ENCODE measurements around the gene MATN4.
"Not testable (repeated sequence)": the region's sequence is repeated elsewhere in the genome, so short reads cannot be mapped to it uniquely, and the experiment has no call there.

The MATN4 gene, protein sequence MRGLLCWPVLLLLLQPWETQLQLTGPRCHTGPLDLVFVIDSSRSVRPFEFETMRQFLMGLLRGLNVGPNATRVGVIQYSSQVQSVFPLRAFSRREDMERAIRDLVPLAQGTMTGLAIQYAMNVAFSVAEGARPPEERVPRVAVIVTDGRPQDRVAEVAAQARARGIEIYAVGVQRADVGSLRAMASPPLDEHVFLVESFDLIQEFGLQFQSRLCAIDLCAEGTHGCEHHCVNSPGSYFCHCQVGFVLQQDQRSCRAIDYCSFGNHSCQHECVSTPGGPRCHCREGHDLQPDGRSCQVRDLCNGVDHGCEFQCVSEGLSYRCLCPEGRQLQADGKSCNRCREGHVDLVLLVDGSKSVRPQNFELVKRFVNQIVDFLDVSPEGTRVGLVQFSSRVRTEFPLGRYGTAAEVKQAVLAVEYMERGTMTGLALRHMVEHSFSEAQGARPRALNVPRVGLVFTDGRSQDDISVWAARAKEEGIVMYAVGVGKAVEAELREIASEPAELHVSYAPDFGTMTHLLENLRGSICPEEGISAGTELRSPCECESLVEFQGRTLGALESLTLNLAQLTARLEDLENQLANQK

DNA sequence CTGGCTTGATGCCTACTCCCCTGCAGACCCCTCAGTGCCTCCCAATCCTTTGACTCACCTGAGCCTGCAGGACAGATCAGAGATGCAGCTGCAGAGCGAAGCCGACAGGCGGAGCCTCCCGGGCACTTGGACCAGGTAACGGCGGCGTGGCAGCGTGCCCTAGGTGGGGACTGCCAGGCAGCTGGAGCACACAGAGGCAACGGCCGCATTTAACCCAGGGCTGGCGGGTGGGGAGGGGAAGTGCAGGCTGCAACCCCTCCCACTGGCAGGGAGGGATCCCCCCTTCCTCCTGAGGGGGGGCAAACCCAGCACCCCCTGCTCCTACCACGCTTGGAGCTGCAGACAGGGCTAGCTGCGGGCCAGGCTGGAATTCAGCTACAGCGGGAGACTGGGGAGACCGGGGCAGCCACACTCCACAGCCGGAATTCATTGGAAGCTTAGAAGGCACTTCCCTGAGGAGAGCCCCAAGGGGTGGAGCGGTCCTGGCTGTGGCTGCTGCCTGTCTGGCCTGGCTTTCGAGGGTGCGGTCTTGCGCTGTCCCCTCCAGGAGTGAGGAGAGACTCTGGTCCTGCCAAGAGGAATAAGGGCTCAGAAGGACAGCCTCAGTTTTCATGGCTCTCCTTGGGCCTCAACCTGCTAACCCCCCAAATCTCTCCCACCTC is at the start of gene MATN4:
Gene MATN4, minus strand, starts transcription at position 183 of the 662 bp plus-strand sequence. CDS start 2,717 bp downstream, outside the sequence.
- peak; percentile 20 for DNase-seq

DNA sequence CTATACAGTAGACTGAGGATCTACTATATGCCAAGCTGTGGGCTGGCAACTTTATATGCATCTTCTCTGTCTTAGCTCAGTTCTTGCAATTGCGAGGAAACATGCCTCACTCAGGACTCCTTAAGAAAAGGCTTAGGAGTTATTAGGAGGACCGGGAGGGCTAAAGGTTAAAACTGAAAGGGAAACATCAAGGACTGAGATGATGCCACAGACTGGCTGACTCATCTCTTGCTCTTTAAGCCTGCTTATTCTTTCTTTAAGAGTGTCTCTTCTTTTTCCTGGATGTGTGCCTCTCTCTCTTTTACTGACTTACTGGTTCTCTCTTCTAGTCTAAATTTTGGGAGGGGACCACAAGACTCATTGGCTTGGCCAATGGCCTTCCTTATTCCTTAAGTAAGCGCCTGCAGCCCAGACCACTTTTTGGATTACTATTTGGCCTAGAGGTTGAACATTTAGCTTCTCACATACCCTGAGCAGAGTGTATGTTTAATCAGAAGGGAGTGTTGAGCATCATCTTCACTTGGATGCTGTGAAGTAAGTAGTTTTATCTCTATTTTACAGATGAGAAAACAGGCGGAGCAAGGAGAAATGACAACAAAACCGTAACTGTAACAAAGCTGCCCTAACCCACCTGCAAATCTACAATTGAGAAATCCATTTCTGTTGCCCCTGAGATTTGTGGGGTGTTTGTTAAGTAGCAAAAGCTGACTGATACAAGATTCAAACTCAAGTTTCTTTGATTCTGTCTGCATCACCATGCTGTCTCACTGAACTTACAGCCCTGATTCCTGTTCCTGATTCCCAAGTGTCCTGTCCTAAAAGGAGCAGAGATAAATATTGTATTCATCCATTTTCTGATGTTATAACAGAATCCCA is 47.3 kb upstream of the MATN4 start:
- DNase-seq, result no peak

- DNase-seq, result no peak
Measured at GRCh38 chr20:45354423-45355208, 46.5 kb upstream of the MATN4 start.

DNA sequence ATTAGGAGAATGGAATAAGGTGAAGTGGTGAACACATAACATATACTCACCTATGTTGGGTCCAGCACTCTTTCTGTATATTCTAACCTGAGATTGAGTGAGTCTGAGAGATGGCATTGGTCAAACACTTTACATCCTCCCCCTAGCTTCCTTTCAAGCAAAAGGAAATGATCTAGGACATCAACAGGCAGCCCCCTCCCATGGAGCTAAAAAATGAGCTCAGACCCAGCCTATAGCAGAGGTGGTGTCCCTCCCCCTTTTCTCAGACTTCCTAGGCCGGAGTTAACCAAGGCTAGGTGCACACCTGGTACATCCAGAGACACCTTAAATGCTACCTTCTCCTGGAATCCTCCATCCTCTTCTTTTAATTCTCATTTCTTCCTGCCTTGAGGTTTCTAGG is 45.6 kb upstream of the MATN4 start:
- DNase-seq, result no peak

GRCh38 chr20:45352729-45353128 is 44.6 kb upstream of the MATN4 start:
- DNase-seq, result no peak

- DNase-seq, result not testable (repeated sequence)
Measured at GRCh38 chr20:45350795-45351194, 42.7 kb upstream of the MATN4 start.

- no peak for DNase-seq
Measured at GRCh38 chr20:45350217-45350616, 42.1 kb upstream of the MATN4 start.

DNA sequence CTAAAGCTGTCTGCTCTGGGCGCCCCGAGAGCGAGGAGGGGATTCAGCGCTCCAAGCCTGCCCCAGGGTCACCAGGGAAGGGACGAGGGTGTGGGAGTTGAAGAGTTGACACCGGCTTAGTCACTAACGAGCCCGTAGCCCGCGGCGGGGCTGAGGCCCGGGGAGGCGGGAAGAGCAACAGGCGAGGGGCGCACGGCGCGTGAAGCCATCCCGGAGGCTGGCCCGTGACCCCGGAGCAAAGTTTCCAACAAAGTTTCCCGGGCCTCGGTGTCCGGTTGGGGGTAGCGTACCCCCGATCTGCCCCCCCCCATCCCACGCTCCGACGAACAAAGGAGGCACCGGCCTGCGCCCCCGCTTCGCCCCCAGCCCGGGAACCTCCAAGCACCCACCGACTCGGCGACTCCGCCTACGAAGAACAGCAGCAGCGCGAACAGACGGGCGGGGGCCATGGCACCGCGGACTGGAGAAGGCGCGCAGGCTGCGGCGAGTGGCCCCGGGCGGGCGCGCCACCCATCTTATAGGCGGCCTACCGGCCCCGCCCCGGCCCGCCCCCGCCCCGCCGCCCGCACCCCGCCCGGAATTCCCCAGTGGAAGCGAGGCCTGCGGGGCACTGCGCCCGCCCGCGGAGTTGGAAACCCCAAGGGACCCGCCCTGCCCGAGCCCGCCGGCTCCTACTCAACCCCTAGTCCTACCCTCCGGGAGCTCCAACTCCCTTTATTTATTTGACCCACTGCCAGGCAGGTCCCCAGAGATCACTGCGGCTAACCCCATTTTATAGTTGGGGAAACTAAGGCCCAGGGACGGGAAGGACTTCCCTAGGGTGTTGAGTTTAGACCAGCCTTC is 40.1 kb upstream of the MATN4 start, which contains the start of gene SDC4:
Gene SDC4, minus strand, starts transcription at position 489 of the 843 bp plus-strand sequence. Its CDS starts 40 bp downstream, at position 449.
- peak; percentile 74 for DNase-seq

DNA sequence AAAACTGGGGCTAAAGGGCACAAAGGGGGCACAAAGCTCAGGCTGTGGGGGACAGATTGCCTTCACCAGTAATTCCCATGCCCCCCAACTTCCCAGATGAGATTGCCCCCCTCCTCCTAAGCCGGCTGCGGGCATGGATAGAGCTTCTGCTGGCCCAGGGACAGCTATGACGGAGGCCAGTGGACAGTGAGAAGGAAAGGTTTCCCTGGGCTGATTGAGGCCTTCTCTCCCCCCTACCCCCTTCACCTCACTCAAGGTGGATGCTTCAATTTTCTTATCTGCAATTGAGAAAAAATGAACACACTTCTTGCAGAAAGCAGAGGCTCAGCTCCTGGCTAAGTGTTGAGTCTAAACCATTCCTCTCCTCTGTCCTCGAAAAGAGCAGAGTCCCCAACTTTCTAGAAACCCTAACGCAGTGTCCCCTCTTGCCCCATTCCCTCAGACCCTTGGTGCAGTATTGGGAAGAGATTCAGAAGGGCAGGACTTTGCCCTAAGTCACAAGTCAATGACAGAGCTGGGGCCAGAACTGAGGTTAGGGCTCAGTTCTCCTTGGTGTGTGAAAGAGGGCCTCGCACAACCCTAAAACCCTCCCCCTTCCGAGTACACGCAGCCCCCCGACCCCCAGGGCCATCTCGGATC is 39.3 kb upstream of the MATN4 start:
- DNase-seq, result no peak

DNA sequence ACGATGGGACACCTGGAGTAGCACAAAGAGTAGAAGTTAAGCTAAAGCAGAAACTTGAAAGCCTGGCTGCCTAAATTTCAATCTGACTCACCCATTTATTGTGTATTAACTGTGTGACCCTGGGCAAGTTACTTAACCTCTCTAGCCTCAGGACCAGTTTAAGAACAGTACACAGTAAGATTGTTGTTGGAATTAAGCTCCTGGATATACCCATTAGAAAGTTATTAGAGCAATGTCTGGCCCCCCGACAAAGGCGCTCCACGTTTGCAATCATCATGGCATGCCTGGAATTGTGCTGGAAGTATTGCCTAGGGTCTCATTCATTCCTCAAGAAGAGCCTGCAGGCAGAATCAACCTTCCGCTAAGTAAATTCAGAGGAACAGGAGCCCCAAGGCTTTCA is 38.8 kb upstream of the MATN4 start:
- no peak for DNase-seq

DNA sequence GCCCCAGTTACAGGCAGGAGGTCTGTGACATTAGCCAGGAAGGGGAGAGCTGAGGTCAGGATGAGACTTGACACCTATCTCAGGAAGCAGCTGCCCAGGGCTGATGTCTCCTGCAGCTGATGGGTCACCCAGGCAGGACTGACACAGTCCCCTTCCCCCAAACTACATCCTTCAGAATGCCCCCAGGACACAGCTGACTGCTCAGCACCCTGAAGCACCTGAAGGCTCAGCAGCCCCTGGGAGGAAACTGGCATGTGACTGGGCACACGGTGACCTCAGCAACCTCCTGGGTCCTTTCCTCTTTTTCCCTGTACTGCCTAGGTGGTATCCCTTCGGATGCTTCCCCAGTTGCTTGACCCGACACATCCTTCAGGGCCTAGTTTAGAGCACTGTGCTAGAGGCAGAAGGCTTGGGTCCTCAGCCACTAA is 38.2 kb upstream of the MATN4 start:
- no peak for DNase-seq

DNA sequence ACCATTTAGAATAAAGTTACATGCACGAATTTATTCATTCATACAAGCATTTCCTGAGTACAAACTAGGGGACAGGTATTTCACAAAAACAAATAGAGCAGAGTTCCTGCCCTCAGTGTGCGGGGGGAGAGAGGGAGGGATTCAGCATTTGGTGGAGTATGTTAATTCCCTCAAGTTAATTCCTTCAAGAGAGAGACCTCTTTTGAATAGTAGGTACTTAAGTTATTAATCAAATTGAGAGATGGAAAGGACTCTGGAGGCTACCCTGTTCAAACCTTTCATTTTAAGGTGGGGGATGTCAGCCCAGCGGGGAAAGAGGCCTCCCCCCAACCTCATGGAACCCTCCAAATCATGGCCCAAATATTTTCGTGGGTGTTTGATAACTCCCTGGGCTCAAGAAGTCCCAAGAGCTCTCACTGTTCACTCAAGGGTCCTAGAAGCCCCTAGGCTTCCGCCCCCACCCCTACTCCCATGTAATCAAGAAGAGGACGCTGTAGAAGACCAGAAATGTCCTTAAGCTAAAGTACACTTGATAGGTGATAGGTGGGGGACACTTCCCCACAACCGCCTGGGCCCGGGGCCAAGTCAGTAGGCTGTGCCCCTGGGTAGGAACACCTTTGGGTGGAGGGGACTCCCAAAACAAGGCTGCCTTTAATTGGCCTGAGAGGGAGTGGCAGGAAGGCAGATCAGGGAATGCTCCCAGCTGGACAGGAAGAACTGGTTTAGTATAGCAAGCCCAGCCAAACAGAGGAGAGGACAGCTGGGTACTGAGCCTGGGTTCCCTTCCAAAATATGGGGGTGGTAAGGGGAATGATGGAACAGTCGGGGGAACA is 37.2 kb upstream of the MATN4 start:
- DNase-seq, result no peak

GRCh38 chr20:45344168-45344860 is 36.2 kb upstream of the MATN4 start:
- DNase-seq, result no peak

DNA sequence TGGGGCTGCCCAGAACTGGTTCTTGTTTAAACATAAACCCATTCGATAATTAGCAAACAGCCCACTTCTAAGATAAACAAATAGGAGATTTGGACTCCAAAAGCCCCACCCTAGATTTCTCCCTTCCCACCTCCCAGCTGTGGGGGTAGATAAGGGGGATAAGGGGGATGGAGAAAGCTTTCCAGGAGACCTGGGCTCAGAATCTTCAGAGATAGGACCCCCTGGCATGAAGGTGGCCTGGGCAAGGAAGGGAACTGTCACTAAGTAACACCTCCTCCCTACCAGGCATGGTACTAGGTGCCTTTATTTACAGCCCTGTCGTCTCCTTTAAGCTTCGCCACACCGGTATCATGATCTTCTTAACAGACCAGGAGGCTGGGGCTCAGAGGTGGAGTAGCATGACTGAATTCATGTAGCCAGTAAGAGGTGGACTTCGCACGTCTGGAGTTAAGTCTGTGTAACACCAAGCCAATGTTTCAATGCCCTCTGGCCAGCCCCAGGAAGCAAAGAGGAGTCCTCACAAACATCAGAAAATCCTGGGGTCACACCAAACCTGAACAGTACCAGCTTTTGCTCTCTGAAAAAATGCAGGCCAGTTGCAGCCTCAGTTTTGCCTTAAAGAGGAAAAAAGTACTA is 35.6 kb upstream of the MATN4 start:
- DNase-seq, result peak; percentile 86

DNA sequence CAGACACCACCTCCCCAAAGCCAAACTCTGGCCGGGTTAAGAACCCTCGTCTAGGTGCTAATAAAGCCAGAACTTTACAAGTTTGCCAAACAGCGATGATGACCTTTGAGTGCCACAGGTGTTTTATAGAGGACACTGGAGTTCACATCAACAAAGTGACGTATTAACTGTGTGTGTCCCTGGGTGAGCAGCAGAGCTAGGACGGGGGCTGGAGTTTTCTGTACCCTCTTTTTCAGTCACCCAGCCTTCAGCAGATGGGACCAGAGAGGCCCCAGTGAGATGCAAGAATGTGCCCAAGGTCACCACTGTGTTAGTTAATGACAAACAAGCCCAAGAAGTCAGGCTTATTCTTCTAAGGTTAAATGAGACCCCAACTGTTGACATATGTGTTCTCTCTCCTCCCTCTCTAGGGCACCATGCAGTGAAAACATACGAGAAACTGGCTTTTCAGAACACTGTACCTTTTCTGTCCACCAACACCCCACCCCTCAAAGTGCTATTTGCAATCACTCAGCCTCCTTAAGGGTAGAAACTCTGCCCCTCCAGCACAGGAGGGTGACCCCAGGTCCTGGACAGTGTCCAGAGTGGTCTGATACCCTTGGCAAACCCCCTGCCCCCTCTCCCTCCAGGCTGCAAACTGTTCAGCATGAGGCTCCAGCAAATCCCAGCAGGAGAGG is 34.9 kb upstream of the MATN4 start:
- no peak for DNase-seq

DNA sequence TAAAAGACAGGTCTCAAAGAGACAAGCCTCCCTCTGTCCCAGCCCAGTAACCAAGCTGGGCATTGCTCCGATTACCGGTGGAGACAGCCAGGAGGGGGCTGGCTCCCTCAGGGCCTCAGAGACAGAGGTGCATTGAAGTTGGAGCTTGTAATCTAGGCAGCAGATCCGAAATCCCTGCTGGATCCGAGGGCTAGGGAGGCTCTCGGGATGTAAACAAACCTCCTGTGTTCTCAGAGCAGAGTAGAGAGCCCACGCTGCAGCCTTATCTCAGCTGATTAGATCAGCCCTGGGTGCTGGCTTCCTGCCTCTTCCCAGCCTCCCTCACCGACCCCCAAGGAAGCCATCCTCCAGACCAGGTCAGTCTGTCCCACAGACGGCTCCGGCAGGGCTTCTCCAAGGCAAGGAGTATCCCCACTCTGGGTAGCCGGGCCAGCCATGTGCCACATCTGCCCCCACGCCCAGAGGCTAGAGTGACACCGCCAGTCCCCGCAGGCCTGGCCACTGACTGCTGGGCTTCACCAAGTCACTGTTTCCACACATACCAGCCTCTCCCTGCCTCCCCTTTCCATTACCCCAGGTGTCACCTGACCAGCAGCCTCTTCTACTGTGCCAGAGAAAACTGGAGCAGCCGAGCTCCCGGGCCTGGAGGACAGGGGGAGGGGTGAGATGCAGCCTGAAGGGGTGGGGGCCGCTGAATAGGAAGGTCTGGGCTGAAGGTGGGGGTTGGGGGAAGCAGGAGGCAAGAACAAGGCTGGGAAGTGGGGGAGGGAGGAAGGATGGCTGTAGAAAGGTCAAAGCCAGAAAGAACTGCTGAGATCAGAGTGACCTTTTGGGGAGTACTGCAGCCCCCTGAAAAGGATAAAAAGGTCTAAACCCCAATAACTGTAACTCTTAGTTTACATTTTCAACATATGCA is 34.1 kb upstream of the MATN4 start:
- DNase-seq, result peak; percentile 69

GRCh38 chr20:45341579-45341938 is 33.5 kb upstream of the MATN4 start:
- DNase-seq, result no peak
